HG03469 (cell line): ENCODE results near the gene PCSK2.

Experiments
- ATAC-seq: cut with Tn5 transposase; IDR thresholded peaks from one replicate; pipeline ENCODE4 v1.9.1; 2021; ENCODE audit warnings: mild to moderate bottlenecking, moderate library complexity, moderate number of reproducible peaks; ENCODE audit not compliant: unreplicated experiment

Gene PCSK2

GRCh38 chr20:17469246-17470030 is 242.6 kb downstream of the PCSK2 start:
- no peak for ATAC-seq

GRCh38 chr20:17470521-17470920 is 243.7 kb downstream of the PCSK2 start:
- no peak for ATAC-seq

- no peak for ATAC-seq
Measured at GRCh38 chr20:17470973-17471372, 244.1 kb downstream of the PCSK2 start.

DNA sequence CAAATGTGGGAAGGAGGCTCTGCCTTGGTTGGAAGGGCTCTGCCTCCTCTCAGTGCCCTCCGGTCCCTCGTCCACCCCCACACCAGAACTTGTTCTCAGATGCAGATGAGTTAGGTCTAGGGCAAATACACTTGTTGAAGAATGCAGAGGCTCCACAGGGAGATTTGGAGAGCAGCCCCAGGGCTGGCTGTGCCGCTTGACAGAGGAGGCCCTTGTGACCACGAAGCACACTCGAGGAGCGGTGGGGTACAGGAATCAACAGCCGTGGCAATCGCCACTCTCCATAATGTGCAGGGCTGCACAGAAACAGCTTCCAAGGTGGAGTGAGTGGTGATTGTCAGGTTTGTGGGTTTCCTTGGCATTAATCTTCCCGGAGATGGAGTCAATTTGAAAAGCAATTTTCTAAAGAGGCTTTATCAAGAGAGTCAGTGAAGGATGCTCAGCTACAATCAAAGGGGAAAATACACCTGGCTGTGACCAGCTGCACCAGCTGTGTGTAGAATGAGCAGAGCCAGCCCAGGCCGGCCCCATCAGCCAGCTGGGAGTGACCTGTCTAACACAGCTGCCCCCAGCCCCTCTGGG is 244.9 kb downstream of the PCSK2 start:
- no peak for ATAC-seq

GRCh38 chr20:17473659-17474058 is 246.8 kb downstream of the PCSK2 start:
- no peak for ATAC-seq

GRCh38 chr20:17479063-17479657 is 252.3 kb downstream of the PCSK2 start:
- ATAC-seq, result no peak

DNA sequence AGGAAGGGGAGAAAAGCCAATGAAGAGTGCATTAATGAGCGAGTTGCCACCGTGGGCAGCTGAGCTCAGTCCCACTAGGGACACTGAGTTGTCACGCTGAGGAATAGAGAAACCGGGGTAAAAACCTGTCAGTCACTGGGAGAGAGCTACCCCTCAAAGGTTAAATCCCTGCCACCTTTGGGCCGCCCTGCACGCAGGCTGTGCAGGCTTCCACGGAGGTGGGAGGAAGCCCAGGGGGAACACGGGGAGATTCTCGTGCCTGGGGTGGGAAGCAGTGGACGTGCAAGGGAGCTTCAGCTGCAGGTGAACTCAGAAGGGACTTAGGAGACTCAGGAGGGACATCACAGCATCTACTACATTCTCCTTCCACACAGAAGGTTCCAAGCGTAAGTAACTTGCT is 253.9 kb downstream of the PCSK2 start:
- ATAC-seq, result no peak

GRCh38 chr20:17481661-17482060 is 254.8 kb downstream of the PCSK2 start:
- ATAC-seq, result no peak

DNA sequence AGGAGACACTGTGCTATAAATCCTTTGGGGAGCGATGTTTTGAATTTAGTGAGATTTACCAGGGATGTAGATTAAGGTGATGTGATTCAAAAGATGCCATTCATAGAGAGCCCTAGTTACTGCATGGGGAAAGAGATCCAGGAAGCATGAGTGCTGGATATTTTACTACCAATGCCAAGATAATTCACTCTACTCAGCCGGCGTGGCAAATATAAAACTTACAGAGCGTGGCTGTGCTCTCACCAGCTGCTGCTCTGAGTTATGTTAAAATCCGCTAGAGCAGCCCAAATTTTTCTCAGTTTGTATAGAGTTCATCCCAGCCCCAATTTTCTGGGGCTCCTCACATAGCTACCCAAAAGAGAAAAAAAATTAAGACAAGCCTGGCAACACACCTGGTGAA is 255.7 kb downstream of the PCSK2 start:
- ATAC-seq, result no peak

- ATAC-seq, result no peak
Measured at GRCh38 chr20:17485017-17485416, 258.2 kb downstream of the PCSK2 start.

- no peak for ATAC-seq
Measured at GRCh38 chr20:17488916-17489600, 262.2 kb downstream of the PCSK2 start.

DNA sequence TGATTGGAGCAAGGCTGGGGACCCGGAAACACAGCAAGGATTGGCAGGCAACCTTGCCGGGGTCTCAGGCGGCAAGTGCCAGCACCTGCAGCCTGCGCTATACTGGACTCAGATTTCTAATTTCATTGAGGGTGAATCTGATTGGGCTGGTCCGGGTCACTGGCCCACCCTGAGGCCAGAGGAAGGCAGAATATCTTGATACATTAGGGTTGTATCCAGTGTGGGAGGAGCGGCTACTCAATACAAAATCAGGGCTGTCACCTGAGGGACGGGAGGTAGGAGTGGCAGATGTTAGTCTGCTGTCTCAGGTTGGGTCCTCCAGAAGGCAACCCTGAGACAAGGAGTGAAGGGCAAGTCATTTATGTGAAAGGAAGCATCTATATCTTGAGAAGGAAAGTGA is 263.7 kb downstream of the PCSK2 start:
- no peak for ATAC-seq

DNA sequence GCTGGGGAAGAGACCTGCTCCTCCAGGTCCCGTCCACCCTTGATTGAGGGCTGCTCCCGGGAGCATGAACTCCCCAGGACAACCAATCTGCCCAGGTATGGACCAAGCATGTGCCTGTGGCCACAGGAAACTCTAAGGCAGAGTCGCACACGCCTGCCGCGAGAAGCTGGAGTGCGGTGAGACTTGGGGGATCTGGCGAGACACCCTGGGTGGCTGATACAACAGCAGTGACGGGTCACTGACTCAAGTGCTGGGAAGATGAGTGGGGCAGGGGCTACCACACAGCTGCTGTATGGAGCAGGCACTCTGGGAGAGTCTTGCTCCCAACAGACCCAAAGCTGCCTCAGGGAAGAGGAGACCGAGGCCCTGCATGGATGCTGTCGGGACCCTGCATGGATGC is 264.2 kb downstream of the PCSK2 start:
- no peak for ATAC-seq

DNA sequence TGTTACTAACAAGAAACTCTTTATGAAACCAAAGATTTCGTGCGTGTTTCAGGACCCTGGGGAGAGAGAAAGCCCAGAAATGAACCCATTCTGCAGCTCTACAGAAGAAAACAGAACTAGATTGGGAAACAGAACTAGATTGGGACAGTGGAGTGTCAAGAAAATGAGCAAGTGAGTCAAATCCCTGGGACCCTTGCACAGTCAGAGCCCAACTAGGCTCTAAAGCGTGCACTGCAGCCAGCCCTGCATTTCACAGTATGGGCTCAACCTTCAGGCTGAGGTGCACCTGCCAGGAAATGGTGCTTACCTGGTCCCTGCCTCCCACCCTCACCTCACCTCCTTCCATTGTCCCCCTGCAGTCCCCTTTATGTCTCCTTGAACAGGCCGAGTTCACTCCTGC is 264.6 kb downstream of the PCSK2 start:
- ATAC-seq, result no peak

DNA sequence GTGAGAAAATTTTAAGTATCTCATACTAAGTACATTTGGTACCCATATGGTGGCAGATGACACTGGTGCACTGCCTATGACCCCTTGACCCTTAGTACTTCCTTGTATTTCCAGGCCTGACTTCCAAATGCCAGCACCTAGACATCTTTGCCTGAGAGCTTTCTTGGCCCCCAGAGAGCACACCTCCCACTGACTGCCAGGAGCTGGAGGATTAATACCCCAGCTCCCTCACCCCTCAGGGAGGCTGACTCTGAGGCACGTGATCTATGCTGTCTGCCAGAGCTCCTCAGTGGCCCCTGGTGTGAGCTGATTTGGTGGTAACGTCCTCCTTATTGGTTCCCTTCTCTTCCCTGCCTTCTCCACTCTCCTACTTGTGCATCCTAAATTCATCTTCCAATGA is 266.3 kb downstream of the PCSK2 start:
- ATAC-seq, result no peak

GRCh38 chr20:17494201-17494600 is 267.4 kb downstream of the PCSK2 start:
- no peak for ATAC-seq

DNA sequence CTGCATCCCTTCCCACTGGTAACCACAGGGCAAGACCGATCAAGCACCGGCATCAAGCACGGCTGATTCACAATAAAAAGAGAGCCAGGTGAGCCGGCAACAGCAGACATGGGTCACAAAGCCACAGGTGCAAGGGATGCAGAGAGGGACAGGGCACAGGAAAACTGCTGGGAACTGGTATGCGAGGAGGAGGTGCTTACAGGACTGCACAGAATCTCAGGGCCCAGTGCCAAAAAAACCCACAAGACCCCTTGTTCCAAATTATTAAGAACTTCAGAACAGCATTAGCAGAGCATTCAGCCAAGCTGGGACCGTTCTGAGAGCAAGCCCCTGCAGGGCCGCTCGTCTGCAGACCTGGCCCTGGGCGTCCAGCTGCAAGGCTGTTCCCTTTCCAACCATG is 269.0 kb downstream of the PCSK2 start:
- ATAC-seq, result no peak

DNA sequence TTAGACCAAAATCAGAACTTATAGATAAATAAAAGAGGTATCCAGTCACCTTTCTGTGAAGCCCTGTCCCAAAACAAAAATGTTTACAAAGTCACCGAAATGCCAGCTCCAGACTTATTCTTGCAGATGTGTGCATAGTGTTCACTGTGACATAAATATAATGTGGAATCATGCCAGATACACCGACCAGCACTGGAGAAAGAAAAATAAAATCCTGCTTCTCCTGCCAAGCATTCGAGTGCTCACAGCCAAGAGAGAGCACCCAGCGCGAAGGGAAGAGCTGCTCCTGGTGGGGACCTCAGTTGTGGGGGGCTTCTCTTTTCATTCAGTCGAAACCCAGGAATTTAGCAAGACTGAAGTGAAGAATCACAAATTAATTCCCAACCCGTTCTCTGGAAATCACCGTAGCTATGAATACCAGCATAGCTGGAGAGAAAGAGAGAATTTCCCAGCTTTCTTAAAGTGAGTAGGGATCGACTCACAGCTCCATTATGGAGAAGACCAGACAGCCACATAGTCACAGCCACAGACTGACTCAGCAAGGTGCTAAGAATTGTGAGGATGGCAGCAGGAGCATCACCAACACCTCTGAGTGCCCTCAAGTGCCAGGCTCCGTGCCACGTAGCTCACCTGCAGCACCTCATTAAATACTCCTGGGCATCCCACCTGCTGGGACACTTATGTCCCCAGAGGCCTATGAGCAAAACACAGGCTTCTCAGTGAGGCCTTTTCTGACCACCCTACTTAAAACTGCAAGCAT is 271.2 kb downstream of the PCSK2 start:
- ATAC-seq, result no peak

- ATAC-seq, result no peak
Measured at GRCh38 chr20:17498641-17499040, 271.8 kb downstream of the PCSK2 start.

DNA sequence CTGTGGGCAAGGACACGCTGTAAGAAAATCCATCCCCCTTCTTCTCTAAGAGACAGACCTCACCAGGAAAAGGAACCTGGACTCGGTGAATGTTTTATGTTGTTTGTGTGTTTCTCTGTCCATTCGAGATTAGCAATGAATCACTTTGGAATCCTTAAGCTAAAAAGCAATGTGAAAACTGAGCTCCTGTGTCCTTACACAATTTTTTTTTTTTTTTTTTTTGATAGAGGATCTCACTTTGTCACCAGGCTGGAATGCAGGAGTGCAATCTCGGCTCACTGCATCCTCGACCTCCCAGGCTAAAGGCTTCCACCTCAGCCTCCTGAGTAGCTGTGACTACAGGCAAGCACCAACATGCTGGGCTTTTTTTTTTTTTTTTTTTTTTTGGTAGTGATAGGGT is 272.2 kb downstream of the PCSK2 start:
- ATAC-seq, result no peak

DNA sequence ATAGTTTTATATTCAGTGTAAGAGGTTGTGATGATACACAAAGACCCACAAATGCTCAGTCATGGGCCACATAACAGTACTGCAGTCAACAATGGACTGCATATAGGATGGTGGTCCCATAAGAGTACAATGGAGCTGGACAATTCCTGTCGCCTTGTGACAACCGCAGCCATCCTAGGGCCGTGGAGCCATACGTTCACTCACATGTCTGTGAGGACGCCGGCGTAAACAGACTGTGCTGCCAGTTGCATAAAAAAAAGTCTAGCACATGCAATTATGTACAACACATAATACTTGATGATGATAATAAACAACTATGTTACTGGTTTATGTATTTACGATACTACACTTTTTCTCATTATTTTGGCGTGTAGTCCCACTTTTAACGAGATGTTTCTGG is 273.4 kb downstream of the PCSK2 start:
- no peak for ATAC-seq
